HEK293T (cell line): ENCODE data around the gene GPR160.

ENCODE experiments used
- BHLHE40 ChIP-seq: fragments of 450-650 bp; IDR thresholded peaks from 2 replicates; pipeline ENCODE4 v1.6.1; 2016; ENCODE audit warnings: mild to moderate bottlenecking, moderate library complexity, borderline replicate concordance
- ELF4 ChIP-seq: fragments of 450-650 bp; IDR thresholded peaks from 2 replicates; pipeline ENCODE4 v1.6.1; 2017; ENCODE audit warnings: antibody characterized with exemption
- FOXA1 ChIP-seq: fragments of 450-650 bp; IDR thresholded peaks from 2 replicates; pipeline ENCODE4 v1.6.1; 2016; ENCODE audit warnings: mild to moderate bottlenecking
- FOXK2 ChIP-seq: fragments of 450-650 bp; IDR thresholded peaks from 2 replicates; pipeline ENCODE4 v1.6.1; 2016; ENCODE audit warnings: mild to moderate bottlenecking
- HDGF ChIP-seq: fragments of 450-650 bp; IDR thresholded peaks from 2 replicates; pipeline ENCODE4 v1.6.1; 2017; ENCODE audit warnings: antibody characterized with exemption, borderline replicate concordance
- LEF1 ChIP-seq: fragments of 450-650 bp; IDR thresholded peaks from 2 replicates; pipeline ENCODE4 v1.6.1; 2017; ENCODE audit warnings: mild to moderate bottlenecking, borderline replicate concordance
- SP1 ChIP-seq: fragments of 450-650 bp; IDR thresholded peaks from 2 replicates; pipeline ENCODE4 v1.6.1; 2017
- ZNF384 ChIP-seq: fragments of 450-650 bp; IDR thresholded peaks from 2 replicates; pipeline ENCODE4 v1.6.1; 2016
- TF ChIP-seq, protein P1 (sequence below): fragments of 450-650 bp; IDR thresholded peaks from 2 replicates; pipeline ENCODE4 v1.6.1; 2016

DNA sequence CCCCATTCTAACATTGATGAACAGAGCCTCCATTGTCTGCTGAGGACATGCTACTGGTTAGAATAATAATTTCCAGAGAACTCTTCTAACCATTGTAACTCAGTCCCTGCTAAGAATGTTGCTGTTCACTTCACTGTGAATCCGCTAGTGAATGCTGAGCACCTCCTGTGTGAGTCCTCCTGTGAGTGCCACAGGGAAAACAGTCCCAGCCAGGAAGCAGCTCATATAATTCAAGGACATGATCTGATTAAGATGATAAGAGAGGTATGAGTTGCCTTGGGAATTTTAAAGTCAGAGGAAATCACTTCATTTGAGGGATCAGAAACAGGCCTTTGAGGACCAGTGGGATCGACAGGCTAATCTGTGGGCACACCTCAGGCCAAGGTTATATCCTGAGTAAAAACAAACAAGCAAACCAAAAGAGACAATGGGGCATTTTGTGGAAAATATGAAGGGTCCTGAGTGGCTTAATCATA, 33.9 kb upstream of the GPR160 start:
- TF ChIP-seq ELF4 (no peak), SP1 (no peak), FOXK2 (no peak), LEF1 (no peak), HDGF (no peak), ZNF384 (no peak), FOXA1 (no peak), BHLHE40 (no peak)
- TF ChIP-seq, protein P1, sequence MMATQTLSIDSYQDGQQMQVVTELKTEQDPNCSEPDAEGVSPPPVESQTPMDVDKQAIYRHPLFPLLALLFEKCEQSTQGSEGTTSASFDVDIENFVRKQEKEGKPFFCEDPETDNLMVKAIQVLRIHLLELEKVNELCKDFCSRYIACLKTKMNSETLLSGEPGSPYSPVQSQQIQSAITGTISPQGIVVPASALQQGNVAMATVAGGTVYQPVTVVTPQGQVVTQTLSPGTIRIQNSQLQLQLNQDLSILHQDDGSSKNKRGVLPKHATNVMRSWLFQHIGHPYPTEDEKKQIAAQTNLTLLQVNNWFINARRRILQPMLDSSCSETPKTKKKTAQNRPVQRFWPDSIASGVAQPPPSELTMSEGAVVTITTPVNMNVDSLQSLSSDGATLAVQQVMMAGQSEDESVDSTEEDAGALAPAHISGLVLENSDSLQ, result no peak
